Thyroid gland (tissue), 4 donors: Measurements from ENCODE around the gene MIB2.

Experiments used
- POLR2A ChIP-seq, 2 donors: fragments of 450-650 bp; IDR thresholded peaks; one replicate each; pipeline ENCODE4 v1.6.1; 2017; ENCODE audit warnings: antibody characterized with exemption in 2 of 2, mild to moderate bottlenecking in 2 of 2, moderate library complexity in 1 of 2
- TF ChIP-seq, protein P1 (sequence below), 6 experiments: fragments of 200-600 bp in 3 of 6; fragments of 450-650 bp in 3 of 6; sonication (generic) in 3 of 6; IDR thresholded peaks; one replicate each; pipeline ENCODE4 v1.5.1; 2016 to 2019; ENCODE audit warnings: antibody characterized with exemption in 6 of 6, mild to moderate bottlenecking in 2 of 6, inconsistent platforms in 1 of 6, moderate library complexity in 1 of 6

DNA sequence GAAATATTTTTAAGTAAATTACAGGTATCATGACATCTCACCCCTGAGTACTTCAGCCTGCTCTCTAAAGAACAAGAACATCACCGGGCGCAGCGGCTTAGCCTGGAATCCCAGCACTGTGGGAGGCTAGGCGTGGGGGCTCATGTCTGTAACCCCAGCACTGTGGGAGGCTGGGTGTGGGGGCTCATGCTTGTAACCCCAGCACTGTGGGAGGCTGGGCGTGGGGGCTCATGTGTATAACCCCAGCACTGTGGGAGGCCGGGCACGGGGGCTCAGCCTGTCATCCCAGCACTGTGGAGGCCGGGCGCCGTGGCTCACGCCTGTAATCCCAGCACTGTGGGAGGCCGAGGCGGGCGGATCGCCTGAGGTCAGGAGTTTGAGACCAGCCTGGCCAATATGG is 51.2 kb downstream of the MIB2 start:
- TF ChIP-seq, protein P1, sequence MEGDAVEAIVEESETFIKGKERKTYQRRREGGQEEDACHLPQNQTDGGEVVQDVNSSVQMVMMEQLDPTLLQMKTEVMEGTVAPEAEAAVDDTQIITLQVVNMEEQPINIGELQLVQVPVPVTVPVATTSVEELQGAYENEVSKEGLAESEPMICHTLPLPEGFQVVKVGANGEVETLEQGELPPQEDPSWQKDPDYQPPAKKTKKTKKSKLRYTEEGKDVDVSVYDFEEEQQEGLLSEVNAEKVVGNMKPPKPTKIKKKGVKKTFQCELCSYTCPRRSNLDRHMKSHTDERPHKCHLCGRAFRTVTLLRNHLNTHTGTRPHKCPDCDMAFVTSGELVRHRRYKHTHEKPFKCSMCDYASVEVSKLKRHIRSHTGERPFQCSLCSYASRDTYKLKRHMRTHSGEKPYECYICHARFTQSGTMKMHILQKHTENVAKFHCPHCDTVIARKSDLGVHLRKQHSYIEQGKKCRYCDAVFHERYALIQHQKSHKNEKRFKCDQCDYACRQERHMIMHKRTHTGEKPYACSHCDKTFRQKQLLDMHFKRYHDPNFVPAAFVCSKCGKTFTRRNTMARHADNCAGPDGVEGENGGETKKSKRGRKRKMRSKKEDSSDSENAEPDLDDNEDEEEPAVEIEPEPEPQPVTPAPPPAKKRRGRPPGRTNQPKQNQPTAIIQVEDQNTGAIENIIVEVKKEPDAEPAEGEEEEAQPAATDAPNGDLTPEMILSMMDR (IDR thresholded peaks at IDR 0.05), result no peak
- no peak for TF ChIP-seq POLR2A (IDR thresholded peaks at IDR 0.05)
